ENCODE data around the gene ST6GALNAC3.

Gene ST6GALNAC3

DNA sequence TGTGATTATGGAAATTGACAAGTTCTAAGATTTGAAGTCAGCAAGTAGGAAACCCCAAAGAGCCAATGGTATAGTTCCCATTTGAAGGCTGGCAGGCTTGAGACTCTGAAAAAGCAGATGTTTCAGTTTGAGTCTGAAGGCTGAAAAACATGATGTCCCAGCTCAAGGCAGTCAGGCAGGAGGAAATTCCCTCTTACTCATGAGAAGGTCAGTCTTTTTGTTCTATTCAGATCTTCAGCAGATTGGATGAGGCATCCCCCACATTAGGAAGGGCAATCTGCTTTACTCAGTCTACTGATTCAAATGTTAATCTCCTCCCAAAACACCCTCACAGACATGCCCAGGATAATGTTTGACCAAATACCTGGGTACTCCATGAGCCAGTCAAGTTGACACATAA is 420.3 kb downstream of the ST6GALNAC3 start:
- Histone ChIP-seq H3K4me3 (IDR thresholded peaks at IDR 0.05; ENCODE audit: insufficient read depth, low read depth, low read length) (no peak overlapping the region), H3K9ac (no peak overlapping the region), H3K79me2 (ENCODE audit: insufficient read depth, low read depth) (no peaks in the 10 kb centered on the region), H3K36me3 (ENCODE audit: insufficient read depth) (no peaks in the 10 kb centered on the region), H2AFZ (ENCODE audit: low read depth) (no peak overlapping the region), H3K27ac (no peak overlapping the region), H3K27me3 (ENCODE audit: insufficient read depth, low read depth) (no peaks in the 10 kb centered on the region), H4K20me1 (ENCODE audit: insufficient read depth) (no peaks in the 10 kb centered on the region), H3K4me2 (no peak overlapping the region), H3K4me1 (ENCODE audit: low read depth, poor library complexity, severe bottlenecking) (no peaks in the 10 kb centered on the region)
- TF ChIP-seq, protein P1, sequence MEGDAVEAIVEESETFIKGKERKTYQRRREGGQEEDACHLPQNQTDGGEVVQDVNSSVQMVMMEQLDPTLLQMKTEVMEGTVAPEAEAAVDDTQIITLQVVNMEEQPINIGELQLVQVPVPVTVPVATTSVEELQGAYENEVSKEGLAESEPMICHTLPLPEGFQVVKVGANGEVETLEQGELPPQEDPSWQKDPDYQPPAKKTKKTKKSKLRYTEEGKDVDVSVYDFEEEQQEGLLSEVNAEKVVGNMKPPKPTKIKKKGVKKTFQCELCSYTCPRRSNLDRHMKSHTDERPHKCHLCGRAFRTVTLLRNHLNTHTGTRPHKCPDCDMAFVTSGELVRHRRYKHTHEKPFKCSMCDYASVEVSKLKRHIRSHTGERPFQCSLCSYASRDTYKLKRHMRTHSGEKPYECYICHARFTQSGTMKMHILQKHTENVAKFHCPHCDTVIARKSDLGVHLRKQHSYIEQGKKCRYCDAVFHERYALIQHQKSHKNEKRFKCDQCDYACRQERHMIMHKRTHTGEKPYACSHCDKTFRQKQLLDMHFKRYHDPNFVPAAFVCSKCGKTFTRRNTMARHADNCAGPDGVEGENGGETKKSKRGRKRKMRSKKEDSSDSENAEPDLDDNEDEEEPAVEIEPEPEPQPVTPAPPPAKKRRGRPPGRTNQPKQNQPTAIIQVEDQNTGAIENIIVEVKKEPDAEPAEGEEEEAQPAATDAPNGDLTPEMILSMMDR (conservative IDR thresholded peaks at IDR 0.05; ENCODE audit: low read depth, low read length): no peak

DNA sequence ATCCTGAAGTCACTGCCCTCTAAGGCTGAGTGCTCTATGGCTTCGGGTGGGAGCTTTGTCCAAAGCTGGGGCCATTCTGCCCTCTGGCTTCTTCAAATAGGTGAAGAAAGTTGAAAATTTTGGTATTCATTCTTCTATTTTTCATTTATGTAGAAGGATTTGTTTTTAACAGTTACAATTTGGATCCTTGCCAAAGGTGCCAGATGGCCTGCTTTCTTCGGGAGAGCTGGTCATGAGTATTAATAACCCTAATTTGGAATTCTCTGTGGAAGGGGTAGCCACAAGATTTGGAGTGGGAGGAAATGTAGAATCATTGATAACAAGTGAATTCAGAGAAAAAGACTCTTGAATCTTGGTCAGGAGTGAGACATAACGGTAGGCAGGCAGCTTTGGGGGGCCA is 422.3 kb downstream of the ST6GALNAC3 start:
- TF ChIP-seq, protein P1 (conservative IDR thresholded peaks at IDR 0.05; ENCODE audit: low read depth, low read length): no peak
- Histone ChIP-seq H3K9ac (no peak overlapping the region), H3K4me3 (IDR thresholded peaks at IDR 0.05; ENCODE audit: insufficient read depth, low read depth, low read length) (no peak overlapping the region), H3K36me3 (ENCODE audit: insufficient read depth) (no peaks in the 10 kb centered on the region), H3K4me2 (no peak overlapping the region), H2AFZ (ENCODE audit: low read depth) (no peak overlapping the region), H3K27ac (no peak overlapping the region), H3K4me1 (ENCODE audit: low read depth, poor library complexity, severe bottlenecking) (no peaks in the 10 kb centered on the region), H3K27me3 (ENCODE audit: insufficient read depth, low read depth) (no peaks in the 10 kb centered on the region), H4K20me1 (ENCODE audit: insufficient read depth) (no peaks in the 10 kb centered on the region), H3K79me2 (ENCODE audit: insufficient read depth, low read depth) (no peaks in the 10 kb centered on the region)

DNA sequence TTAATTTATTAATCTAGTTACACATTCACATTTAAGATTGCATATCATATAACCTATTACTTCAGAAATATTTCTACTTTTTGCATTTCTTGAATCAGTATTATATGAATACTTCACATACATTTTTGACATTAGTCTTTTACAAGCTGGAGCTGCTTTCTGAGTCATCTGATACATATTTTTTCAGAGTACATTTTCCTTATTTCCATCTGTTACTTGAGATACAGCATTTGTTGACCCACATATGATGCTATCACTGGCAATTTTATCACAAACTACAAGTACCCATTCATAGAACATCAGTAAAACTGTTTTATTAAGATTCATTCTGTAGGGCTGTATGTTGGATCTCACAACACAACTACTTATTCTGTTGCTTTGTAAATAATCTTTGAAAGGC is 425.6 kb downstream of the ST6GALNAC3 start:
- Histone ChIP-seq H3K27me3 (ENCODE audit: insufficient read depth, low read depth) (no peaks in the 10 kb centered on the region), H2AFZ (ENCODE audit: low read depth) (no peak overlapping the region), H3K4me1 (ENCODE audit: low read depth, poor library complexity, severe bottlenecking) (no peaks in the 10 kb centered on the region), H3K4me2 (no peak overlapping the region), H3K27ac (no peak overlapping the region), H3K4me3 (IDR thresholded peaks at IDR 0.05; ENCODE audit: insufficient read depth, low read depth, low read length) (no peak overlapping the region), H4K20me1 (ENCODE audit: insufficient read depth) (no peaks in the 10 kb centered on the region), H3K9ac (no peak overlapping the region), H3K79me2 (ENCODE audit: insufficient read depth, low read depth) (no peaks in the 10 kb centered on the region), H3K36me3 (ENCODE audit: insufficient read depth) (no peaks in the 10 kb centered on the region)
- TF ChIP-seq, protein P1 (conservative IDR thresholded peaks at IDR 0.05; ENCODE audit: low read depth, low read length): no peak

DNA sequence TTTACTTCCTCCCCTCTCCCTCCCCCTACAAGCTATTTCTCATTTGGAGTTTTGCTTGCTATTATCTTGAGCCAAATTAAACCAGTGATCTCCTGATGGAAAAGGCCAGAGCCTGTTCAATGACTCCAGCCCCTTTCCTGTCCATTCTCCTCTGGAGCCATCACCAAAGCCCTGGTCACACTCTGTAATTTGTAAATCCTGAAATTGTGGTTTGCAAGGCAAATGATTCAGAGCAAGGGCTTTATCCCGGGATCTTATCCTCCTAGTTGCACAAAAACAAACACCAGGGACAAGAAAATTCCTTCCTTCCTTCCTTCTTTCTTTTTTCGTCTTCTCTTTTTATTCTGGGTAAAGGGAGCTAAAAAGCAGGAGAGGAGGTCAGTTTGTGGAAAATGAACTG is 426.6 kb downstream of the ST6GALNAC3 start:
- H3K27ac ChIP-seq: no peak overlapping the region
- H3K4me1 ChIP-seq (ENCODE audit: low read depth, poor library complexity, severe bottlenecking): no peaks in the 10 kb centered on the region
- no peaks in the 10 kb centered on the region for H4K20me1 ChIP-seq (ENCODE audit: insufficient read depth)
- H3K36me3 ChIP-seq (ENCODE audit: insufficient read depth): no peaks in the 10 kb centered on the region
- no peaks in the 10 kb centered on the region for H3K27me3 ChIP-seq (ENCODE audit: insufficient read depth, low read depth)
- H3K4me3 ChIP-seq (IDR thresholded peaks at IDR 0.05; ENCODE audit: insufficient read depth, low read depth, low read length): no peak overlapping the region
- H2AFZ ChIP-seq (ENCODE audit: low read depth): no peak overlapping the region
- H3K4me2 ChIP-seq: no peak overlapping the region
- H3K79me2 ChIP-seq (ENCODE audit: insufficient read depth, low read depth): no peaks in the 10 kb centered on the region
- TF ChIP-seq, protein P1 (conservative IDR thresholded peaks at IDR 0.05; ENCODE audit: low read depth, low read length): no peak
- H3K9ac ChIP-seq: no peak overlapping the region

Data from KMS-11 (cell line).